Measurements from ENCODE around the gene TBC1D3.
"Not testable (repeated sequence)": the region's sequence is repeated elsewhere in the genome, so short reads cannot be mapped to it uniquely, and the experiment has no call there.

The TBC1D3 gene

DNA sequence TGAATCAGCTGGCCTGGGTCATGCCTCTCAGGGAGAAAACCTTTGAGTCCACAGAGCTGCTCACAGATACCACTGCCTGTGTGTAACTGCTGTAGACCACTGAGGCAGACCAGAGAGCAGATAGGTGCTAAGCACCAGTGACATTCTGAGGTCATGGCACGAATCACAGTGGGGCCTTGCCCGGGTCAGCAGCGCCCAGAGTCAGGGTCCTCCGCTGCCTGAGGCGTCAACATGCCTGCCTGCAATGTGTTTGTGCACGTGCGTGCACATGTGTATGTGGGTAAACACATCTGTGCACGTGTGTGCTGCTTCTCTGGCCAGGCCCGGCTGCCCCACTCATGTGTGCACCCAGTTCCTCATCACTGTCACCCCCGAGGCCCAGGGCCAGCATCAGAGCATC, at the start of gene TBC1D3:
TSS of gene TBC1D3 (minus strand) at position 101 of the 400 bp plus-strand sequence. CDS start 1,526 bp downstream, outside the sequence.
- DNase-seq (ENCODE audit: low read depth in 2 of 3, low spot score in 1 of 3): not testable (repeated sequence)

DNA sequence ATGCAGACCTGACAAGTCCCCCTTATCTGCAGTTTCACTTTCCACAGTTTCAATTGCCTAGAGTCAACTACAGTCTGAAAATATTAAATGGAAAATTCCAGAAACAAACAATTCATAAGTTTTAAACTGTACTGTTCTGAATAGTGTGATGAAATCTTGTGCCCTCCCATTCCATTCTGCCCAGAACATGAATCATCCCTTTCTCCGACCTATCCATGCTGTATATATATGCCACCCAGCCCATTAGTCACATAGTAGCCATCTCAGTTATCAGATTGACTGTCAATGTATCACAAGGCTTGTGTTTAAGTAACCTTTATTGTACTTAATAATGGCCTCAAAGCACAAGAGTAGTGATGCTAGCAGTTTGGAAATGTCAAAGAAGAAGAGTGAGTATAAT, 40.4 kb upstream of the TBC1D3 start:
- not testable (repeated sequence) for DNase-seq (ENCODE audit: low read depth in 2 of 3, low spot score in 1 of 3)

DNA sequence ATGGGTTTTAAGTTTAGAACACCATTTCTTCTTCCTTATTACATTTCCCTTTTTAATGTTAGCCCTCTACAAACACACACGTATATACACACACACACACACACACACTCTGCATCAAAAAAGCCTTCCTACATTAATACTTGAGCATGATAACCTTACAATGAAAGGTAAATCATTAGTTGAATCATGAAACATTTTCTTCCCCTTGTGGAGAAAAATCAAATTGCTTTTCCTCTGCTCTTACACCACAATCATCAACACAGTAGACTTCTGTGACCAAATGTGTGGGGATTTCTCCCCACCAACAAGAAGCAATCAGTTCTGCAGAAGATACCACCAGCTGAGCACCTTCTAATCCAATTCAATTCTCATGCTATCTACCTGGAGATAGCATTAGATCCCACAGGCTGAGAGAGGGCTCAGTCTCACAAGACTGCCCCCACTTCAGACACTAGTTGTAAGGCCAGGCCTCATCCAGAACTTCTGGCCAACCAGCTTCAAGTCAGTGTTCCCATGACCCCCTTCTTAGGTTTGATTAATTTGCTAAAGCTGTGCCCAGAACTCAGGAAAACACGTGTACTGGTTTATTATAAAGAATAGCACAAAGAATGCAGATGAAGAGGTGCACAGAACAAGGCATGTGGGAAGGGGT, 33.6 kb upstream of the TBC1D3 start:
- not testable (repeated sequence) for DNase-seq (ENCODE audit: low read depth in 2 of 3, low spot score in 1 of 3)

DNA sequence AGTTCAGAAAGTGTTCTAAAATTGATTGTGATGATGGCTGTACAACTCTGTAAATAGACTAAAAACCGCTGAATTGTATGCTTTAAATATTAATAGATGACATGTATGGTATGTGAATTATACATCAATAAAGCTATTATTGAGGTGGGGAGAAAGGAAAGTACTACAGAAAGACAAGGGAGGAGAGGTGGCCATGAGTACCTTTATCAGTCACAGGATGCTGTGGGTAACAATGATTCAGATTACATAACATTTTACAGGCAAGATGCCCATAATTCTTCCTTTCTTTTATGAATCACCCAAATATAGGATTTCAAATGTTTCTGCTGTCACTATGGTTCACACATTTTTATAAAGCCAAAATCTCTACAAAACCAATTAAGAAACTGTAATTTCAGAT, 28.5 kb upstream of the TBC1D3 start:
- not testable (repeated sequence) for DNase-seq (ENCODE audit: low read depth in 2 of 3, low spot score in 1 of 3)

DNA sequence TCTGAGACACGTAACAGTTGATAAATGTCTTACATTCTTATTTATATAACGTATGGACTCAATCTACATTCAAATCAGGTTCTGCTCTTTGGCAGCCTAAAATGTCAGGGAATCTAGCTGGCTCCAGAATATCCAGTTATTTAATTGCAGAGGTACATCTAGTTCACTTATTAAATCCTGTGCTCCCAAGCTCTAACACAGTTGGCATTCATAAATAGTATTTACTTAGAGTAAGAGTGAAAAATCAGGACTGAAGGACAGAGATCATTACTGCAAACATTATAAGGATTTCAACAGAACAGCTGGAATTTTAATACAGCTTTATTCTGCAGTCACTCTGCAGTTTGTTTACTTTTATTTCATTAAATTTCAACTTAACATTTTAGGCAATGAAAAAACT, 7.9 kb upstream of the TBC1D3 start:
- not testable (repeated sequence) for DNase-seq (ENCODE audit: low read depth in 2 of 3, low spot score in 1 of 3)

DNA sequence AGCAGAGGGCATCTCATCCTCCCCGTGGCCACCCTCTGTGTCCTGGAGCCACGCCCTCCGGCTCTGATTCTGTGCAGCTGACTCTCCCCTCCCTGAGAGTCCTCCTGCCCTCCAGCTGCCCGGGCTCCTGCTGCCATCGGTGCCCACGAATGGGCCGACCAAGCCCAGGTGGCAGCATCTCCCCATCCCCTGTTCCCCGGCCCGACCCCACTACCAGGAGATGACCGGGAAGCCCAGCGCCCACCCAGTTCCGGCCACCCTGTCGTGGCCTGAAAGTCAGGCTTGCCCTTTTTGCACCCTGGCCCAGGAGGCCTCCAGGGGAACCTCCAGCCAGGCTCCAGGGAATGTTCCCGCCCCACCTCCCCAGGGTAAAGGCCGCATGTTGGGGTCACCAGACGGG, 57.5 kb downstream of the TBC1D3 start:
- not testable (repeated sequence) for DNase-seq (ENCODE audit: low read depth in 2 of 3, low spot score in 1 of 3)

All from stimulated activated CD4-positive, alpha-beta T cell treated with anti-CD3 and anti-CD28 coated beads, Interleukin-12 subunit alpha, Interleukin-12 subunit beta, amount 100 ng/mL, for 48 hours (primary cell).